Endodermal cell (in vitro differentiated cells): ENCODE results near the gene MRPL24. TPM values are rescaled to one million over a fixed set of nuclear protein-coding genes. Genes with fewer than 3 reads are reported as not detected.
A peak's percentile ranks its signal among the peaks of the same experiment; 100 is the strongest.

ENCODE experiments used
- DNase-seq: peaks from one replicate; pipeline ENCODE4 v3.0.0-alpha.2; 2017
- H3K27ac ChIP-seq: 2 replicates; pipeline ENCODE4 v1.5.1; 2013; ENCODE audit warnings: mild to moderate bottlenecking, low read depth, low read length, moderate library complexity
- H3K27me3 ChIP-seq: 2 replicates; pipeline ENCODE4 v1.6.1; 2013; ENCODE audit warnings: mild to moderate bottlenecking, low read length, moderate library complexity; ENCODE audit not compliant: insufficient read depth, control insufficient read depth, poor library complexity, severe bottlenecking
- H3K36me3 ChIP-seq: 2 replicates; pipeline ENCODE4 v1.7.0; 2013; ENCODE audit warnings: mild to moderate bottlenecking, low read length, moderate library complexity; ENCODE audit not compliant: control insufficient read depth, insufficient read depth
- H3K4me1 ChIP-seq: one replicate; pipeline ENCODE4 v1.7.0; 2013; ENCODE audit warnings: low read length; ENCODE audit not compliant: control insufficient read depth, insufficient read depth
- H3K4me3 ChIP-seq: 2 replicates; pipeline ENCODE4 v1.5.1; 2013; ENCODE audit warnings: mild to moderate bottlenecking, low read length, moderate library complexity
- H3K9ac ChIP-seq: 2 replicates; pipeline ENCODE4 v1.6.1; 2013; ENCODE audit warnings: mild to moderate bottlenecking, low read length, moderate library complexity; ENCODE audit not compliant: poor library complexity, severe bottlenecking; ENCODE audit errors: extremely low read depth
- H3K9me3 ChIP-seq: 2 replicates; pipeline ENCODE4 v1.6.1; 2013; ENCODE audit warnings: mild to moderate bottlenecking, low read length, moderate library complexity; ENCODE audit not compliant: control insufficient read depth
- H3K27ac Mint-ChIP-seq: 2 replicates; pipeline ENCODE4 v1.8.0; 2020; ENCODE audit warnings: mixed read lengths
- H3K27me3 Mint-ChIP-seq: 2 replicates; pipeline ENCODE4 v1.8.0; 2021; ENCODE audit warnings: mild to moderate bottlenecking, mixed read lengths; ENCODE audit not compliant: insufficient read depth
- H3K36me3 Mint-ChIP-seq: 2 replicates; pipeline ENCODE4 v1.8.0; 2020; ENCODE audit warnings: low read depth, mixed read lengths
- H3K4me1 Mint-ChIP-seq: 2 replicates; pipeline ENCODE4 v1.8.0; 2020; ENCODE audit warnings: mixed read lengths
- H3K4me3 Mint-ChIP-seq: 2 replicates; pipeline ENCODE4 v1.8.0; 2020; ENCODE audit warnings: mild to moderate bottlenecking, moderate library complexity, mixed read lengths
- H3K9me3 Mint-ChIP-seq: 2 replicates; pipeline ENCODE4 v1.8.0; 2020; ENCODE audit warnings: mild to moderate bottlenecking, mixed read lengths
- WGBS, 2 experiments: methylation state at CpG; one replicate each; pipeline versions ENCODE4 v1.1.5 to v1.1.7; 2013; ENCODE audit warnings: missing lambda C conversion rate in 2 of 2, mixed read lengths in 1 of 2; ENCODE audit not compliant: insufficient coverage in 1 of 2, insufficient read length in 1 of 2; 5-methylcytosine and 5-hydroxymethylcytosine counted together
- long read RNA-seq, 4 experiments: library from polyadenylated mRNA in 2 of 4; library from RNA in 1 of 4; library from capped mRNA in 1 of 4; stranded (forward) in 3 of 4; unstranded in 1 of 4; transcript quantifications; one replicate each; pipeline ENCODE4 v2.0.0, GENCODE V29; 2020 to 2021; ENCODE audit warnings: inconsistent platforms in 1 of 4
- polyA plus RNA-seq, 2 experiments: library from polyadenylated mRNA; stranded (reverse); fragments of 50-300 nt; gene quantifications; one replicate each; pipeline ENCODE4 v1.2.3, GENCODE V29; 2013
- total RNA-seq, 2 donors: library from RNA; stranded (reverse); fragmentation: NEBNext Ultra II Directional in 1 of 2; extraction: Animal tissue kit (Norgen Biotek cat#: 25700) in 1 of 2; gene quantifications; 2 replicates in 1 of 2; 3 replicates in 1 of 2; pipeline ENCODE4 v1.2.1, GENCODE V29; 2021
- TF ChIP-seq, protein P1 (sequence below): fragments of 200-600 bp; sonication (generic); conservative IDR thresholded peaks from 2 replicates; pipeline ENCODE4 v1.5.0; 2021; ENCODE audit warnings: antibody characterized with exemption, mild to moderate bottlenecking

MRPL24 gene
- total RNA-seq, result 10 to 100 TPM; 32.2 to 35.5 TPM
- polyA plus RNA-seq (2013, experiment 1 of 2), result 34.7 TPM
- polyA plus RNA-seq (2013, experiment 2 of 2), result 30.8 TPM
- long read RNA-seq, experiment 1, transcript MRPL24-201 (6 exons, 883 nt), result major isoform, 11 of 18 reads
- long read RNA-seq, experiment 1, partial matches to known transcripts, result 6 of 18 reads
- long read RNA-seq, experiment 1, other reads (novel, unspliced or antisense), result 0 of 18 reads
- long read RNA-seq, experiment 2, transcript MRPL24-201 (6 exons, 883 nt), result minor isoform, 9 of 28 reads
- long read RNA-seq, experiment 2, transcript MRPL24-202 (6 exons, 883 nt), result major isoform, 16 of 28 reads
- long read RNA-seq, experiment 2, partial matches to known transcripts, result 1 of 28 reads
- long read RNA-seq, experiment 2, other reads (novel, unspliced or antisense), result 1 of 28 reads
- long read RNA-seq, experiment 3, partial matches to known transcripts, result 0 of 10 reads
- long read RNA-seq, experiment 3, other reads (novel, unspliced or antisense), result 4 of 10 reads
- long read RNA-seq, experiment 4, transcript MRPL24-202 (6 exons, 883 nt), result major isoform, 33 of 63 reads
- long read RNA-seq, experiment 4, transcript MRPL24-201 (6 exons, 883 nt), result minor isoform, 24 of 63 reads
- long read RNA-seq, experiment 4, partial matches to known transcripts, result 1 of 63 reads
- long read RNA-seq, experiment 4, other reads (novel, unspliced or antisense), result 5 of 63 reads

DNA sequence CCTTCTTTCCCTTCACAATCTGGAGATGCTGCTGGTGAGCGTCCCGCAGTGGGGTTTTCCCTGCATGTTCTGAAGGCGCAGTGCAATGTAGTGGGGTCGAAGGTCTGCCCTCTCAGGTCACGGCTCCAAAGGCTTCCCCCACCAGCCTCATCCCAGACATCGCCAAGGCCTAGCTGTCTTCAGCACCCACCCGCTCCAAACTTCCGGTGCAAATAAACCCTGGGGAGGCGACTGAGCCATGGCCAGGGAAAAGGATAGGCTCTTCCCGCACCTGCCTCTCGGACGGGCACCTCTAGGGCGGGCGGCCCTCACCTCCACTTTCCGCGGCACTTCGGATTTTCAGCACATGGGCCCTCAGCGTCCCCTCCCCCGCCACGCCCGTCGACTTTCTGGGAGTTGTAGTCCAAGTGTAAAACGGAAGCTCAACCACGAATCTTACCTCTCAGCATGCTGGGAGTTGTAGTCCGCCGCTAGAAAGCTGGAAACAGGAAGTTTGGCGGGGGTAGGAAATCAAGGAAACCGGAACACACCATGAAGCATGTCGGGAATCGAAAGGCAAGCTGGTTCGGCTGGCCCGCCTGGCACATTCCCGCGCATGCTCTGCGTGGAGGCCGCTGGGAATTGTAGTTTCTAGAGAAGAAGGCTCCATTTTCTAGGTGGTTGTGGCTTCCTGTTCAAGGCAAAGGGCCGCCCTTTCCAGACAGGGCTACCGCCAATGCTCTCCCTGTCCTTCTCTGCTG, at the start of gene MRPL24:
Gene MRPL24 (minus strand): TSS at position 348 of the 740 bp plus-strand sequence. CDS start 2,384 bp downstream, outside the sequence.
- peak within 1 kb of the TSS; percentile 97 for H3K27ac Mint-ChIP-seq
- WGBS, 2 experiments, result 0 to 1% methylated on average over 27 to 38 of the region's 38 CpGs
- H3K27me3 Mint-ChIP-seq, result no peaks in the 10 kb centered on the region

DNA sequence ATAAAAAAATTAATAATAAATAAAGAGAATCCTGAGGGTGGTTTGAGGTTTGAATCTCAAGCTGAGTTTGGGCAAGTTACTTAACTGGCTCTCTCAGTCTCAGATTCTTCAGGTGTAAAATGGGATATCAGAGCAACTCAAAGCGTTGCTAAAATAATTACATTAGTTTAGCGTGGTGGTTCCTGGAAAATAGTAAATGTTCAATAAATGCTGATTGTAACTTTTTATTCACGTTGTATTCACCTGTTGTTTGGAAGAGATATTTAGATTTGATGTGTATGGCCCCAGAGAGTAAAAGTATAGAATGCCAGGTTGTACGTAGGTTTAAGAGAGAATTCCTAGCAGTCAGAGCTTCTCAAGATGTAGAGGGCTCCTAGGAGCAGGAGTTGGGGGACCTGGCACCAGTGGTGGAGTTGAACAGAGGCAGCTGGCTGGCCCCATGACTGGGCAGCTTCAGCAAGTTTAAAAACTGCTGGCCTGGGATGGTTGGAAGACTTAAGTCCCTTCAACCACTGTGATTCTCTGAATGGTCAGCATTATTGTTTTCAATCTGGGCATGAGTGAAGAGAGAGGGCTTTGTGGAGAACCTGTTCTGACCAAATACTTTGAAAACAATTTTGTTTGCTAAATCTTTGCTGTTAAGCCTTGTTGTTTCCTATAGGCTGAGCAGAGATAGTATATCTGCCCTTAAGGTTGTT, 48.9 kb upstream of the MRPL24 start:
- TF ChIP-seq, protein P1, sequence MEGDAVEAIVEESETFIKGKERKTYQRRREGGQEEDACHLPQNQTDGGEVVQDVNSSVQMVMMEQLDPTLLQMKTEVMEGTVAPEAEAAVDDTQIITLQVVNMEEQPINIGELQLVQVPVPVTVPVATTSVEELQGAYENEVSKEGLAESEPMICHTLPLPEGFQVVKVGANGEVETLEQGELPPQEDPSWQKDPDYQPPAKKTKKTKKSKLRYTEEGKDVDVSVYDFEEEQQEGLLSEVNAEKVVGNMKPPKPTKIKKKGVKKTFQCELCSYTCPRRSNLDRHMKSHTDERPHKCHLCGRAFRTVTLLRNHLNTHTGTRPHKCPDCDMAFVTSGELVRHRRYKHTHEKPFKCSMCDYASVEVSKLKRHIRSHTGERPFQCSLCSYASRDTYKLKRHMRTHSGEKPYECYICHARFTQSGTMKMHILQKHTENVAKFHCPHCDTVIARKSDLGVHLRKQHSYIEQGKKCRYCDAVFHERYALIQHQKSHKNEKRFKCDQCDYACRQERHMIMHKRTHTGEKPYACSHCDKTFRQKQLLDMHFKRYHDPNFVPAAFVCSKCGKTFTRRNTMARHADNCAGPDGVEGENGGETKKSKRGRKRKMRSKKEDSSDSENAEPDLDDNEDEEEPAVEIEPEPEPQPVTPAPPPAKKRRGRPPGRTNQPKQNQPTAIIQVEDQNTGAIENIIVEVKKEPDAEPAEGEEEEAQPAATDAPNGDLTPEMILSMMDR, result no peak
- Mint-ChIP-seq H3K27ac (peak overlapping the region; percentile 17), H3K4me1 (peaks cover 9% of the 10 kb centered on the region), H3K27me3 (no peaks in the 10 kb centered on the region), H3K36me3 (peaks cover 74% of the 10 kb centered on the region), H3K4me3 (no peak overlapping the region), H3K9me3 (no peaks in the 10 kb centered on the region)
- no peaks in the 10 kb centered on the region for H3K9me3 ChIP-seq
- peaks cover 81% of the 10 kb centered on the region for H3K36me3 ChIP-seq
- H3K27ac ChIP-seq, result no peak overlapping the region
- peak overlapping the region; percentile 3 for H3K9ac ChIP-seq
- WGBS, 2 experiments, result 94 to 96% methylated on average over 4 of the region's 4 CpGs
- H3K27me3 ChIP-seq, result no peaks in the 10 kb centered on the region
- peak overlapping the region; percentile 7 for H3K4me3 ChIP-seq
- H3K4me1 ChIP-seq, result no peaks in the 10 kb centered on the region
- no peak for DNase-seq

More for the DNA sequence above, at the start of gene MRPL24:
- H3K4me1 ChIP-seq, result peaks cover 9% of the 10 kb centered on the region
- Mint-ChIP-seq H3K36me3 (peaks cover 51% of the 10 kb centered on the region), H3K9me3 (no peaks in the 10 kb centered on the region), H3K4me1 (peaks cover 32% of the 10 kb centered on the region), H3K4me3 (peak within 1 kb of the TSS; percentile 96)
- DNase-seq, result peak; percentile 99
- peak within 1 kb of the TSS; percentile 21 for H3K27ac ChIP-seq
- TF ChIP-seq, protein P1, result no peak
- H3K36me3 ChIP-seq, result peaks cover 73% of the 10 kb centered on the region
- H3K9ac ChIP-seq, result peak within 1 kb of the TSS; percentile 74
- peak within 1 kb of the TSS; percentile 92 for H3K4me3 ChIP-seq
- no peaks in the 10 kb centered on the region for H3K27me3 ChIP-seq
- no peaks in the 10 kb centered on the region for H3K9me3 ChIP-seq

GRCh38 chr1:156788136-156788535, 47.2 kb upstream of the MRPL24 start:
- TF ChIP-seq, protein P1, result no peak
- H3K36me3 ChIP-seq, result peaks cover 76% of the 10 kb centered on the region

More at GRCh38 chr1:156788136-156788535, 47.2 kb upstream of the MRPL24 start:
- Mint-ChIP-seq H3K36me3 (peaks cover 71% of the 10 kb centered on the region), H3K4me1 (peaks cover 9% of the 10 kb centered on the region), H3K9me3 (no peaks in the 10 kb centered on the region), H3K4me3 (no peak overlapping the region), H3K27me3 (no peaks in the 10 kb centered on the region), H3K27ac (no peak overlapping the region)
- no peaks in the 10 kb centered on the region for H3K4me1 ChIP-seq
- WGBS, 2 experiments, result 86 to 100% methylated on average over 1 to 2 of the region's 2 CpGs
- no peaks in the 10 kb centered on the region for H3K9me3 ChIP-seq
- no peak overlapping the region for H3K4me3 ChIP-seq
- no peaks in the 10 kb centered on the region for H3K27me3 ChIP-seq
- no peak overlapping the region for H3K9ac ChIP-seq
- no peak for DNase-seq
- H3K27ac ChIP-seq, result no peak overlapping the region
